GM23248 (cell line): ENCODE data around the gene SYP. TPM values are rescaled to one million over a fixed set of nuclear protein-coding genes. Genes with fewer than 3 reads are reported as not detected.

Experiments used
- DNase-seq: peaks from one replicate; pipeline ENCODE4 v3.0.0-alpha.2; 2015
- H2AFZ ChIP-seq: fragments of 200-600 bp; sonication (generic); 2 replicates; pipeline ENCODE4 v1.6.1; 2016; ENCODE audit warnings: antibody characterized with exemption
- H3F3A ChIP-seq: fragments of 200-600 bp; sonication (generic); 2 replicates; pipeline ENCODE4 v1.6.1; 2016; ENCODE audit warnings: mild to moderate bottlenecking, antibody characterized with exemption, mixed run types; ENCODE audit not compliant: insufficient read depth
- H3K27ac ChIP-seq: fragments of 200-600 bp; sonication (generic); 2 replicates; pipeline ENCODE4 v1.5.1; 2016; ENCODE audit warnings: mild to moderate bottlenecking
- H3K27me3 ChIP-seq: fragments of 200-600 bp; sonication (generic); replicated peaks from 2 replicates; pipeline ENCODE4 v1.6.1; 2016; ENCODE audit warnings: mild to moderate bottlenecking; ENCODE audit not compliant: insufficient read depth
- H3K36me3 ChIP-seq: fragments of 200-600 bp; sonication (generic); 2 replicates; pipeline ENCODE4 v1.6.1; 2016; ENCODE audit warnings: low read depth, mild to moderate bottlenecking
- H3K4me1 ChIP-seq: fragments of 200-600 bp; sonication (generic); 2 replicates; pipeline ENCODE4 v1.6.1; 2016; ENCODE audit warnings: mild to moderate bottlenecking; ENCODE audit not compliant: insufficient read depth
- H3K4me2 ChIP-seq: fragments of 200-600 bp; sonication (generic); one replicate; pipeline ENCODE4 v1.6.1; 2016; ENCODE audit warnings: mild to moderate bottlenecking; ENCODE audit not compliant: unreplicated experiment
- H3K4me3 ChIP-seq: fragments of 200-600 bp; sonication (generic); 2 replicates; pipeline ENCODE4 v1.5.1; 2016; ENCODE audit warnings: mild to moderate bottlenecking
- H3K79me2 ChIP-seq: fragments of 200-600 bp; sonication (generic); 2 replicates; pipeline ENCODE4 v1.6.1; 2016; ENCODE audit warnings: mild to moderate bottlenecking; ENCODE audit not compliant: insufficient read depth
- H3K9ac ChIP-seq: fragments of 200-600 bp; sonication (generic); 2 replicates; pipeline ENCODE4 v1.6.1; 2016; ENCODE audit warnings: mild to moderate bottlenecking
- H3K9me2 ChIP-seq: fragments of 200-600 bp; sonication (generic); 2 replicates; pipeline ENCODE4 v1.6.1; 2016; ENCODE audit warnings: mixed run types, mild to moderate bottlenecking, moderate library complexity; ENCODE audit not compliant: insufficient read depth
- H3K9me3 ChIP-seq: fragments of 200-600 bp; sonication (generic); one replicate; pipeline ENCODE4 v1.6.1; 2017; ENCODE audit warnings: low read depth
- H4K20me1 ChIP-seq: fragments of 200-600 bp; sonication (generic); 2 replicates; pipeline ENCODE4 v1.6.0; 2016; ENCODE audit not compliant: insufficient read depth
- EZH2 ChIP-seq: fragments of 200-600 bp; sonication (generic); IDR thresholded peaks from 2 replicates; pipeline ENCODE4 v1.6.1; 2018; ENCODE audit warnings: antibody characterized with exemption, mild to moderate bottlenecking; ENCODE audit not compliant: insufficient read depth, poor library complexity, severe bottlenecking
- EZH2phosphoT487 ChIP-seq: fragments of 200-600 bp; sonication (generic); IDR thresholded peaks from 2 replicates; pipeline ENCODE4 v1.6.1; 2018; ENCODE audit warnings: antibody characterized with exemption, moderate library complexity, mild to moderate bottlenecking, low read depth; ENCODE audit not compliant: insufficient read depth
- WGBS, 2 experiments: methylation state at CpG; one replicate each; pipeline ENCODE4 v1.1.6; 2015 to 2017; ENCODE audit warnings: low lambda C conversion rate in 2 of 2, low coverage in 1 of 2; ENCODE audit errors: missing lambda C conversion rate in 2 of 2; 5-methylcytosine and 5-hydroxymethylcytosine counted together
- in situ Hi-C: fragments of 300-500 bp; cut with MboI; formaldehyde crosslinking; loops from 2 replicates; pipeline ENCODE4 v1.15.0; 2020
- polyA plus RNA-seq: library from polyadenylated mRNA; unstranded; fragments of >200 nt; fragmentation: Nextera tagmentation; extraction: Ambion mirVana; gene quantifications from 2 replicates; pipeline ENCODE4 v1.2.1, GENCODE V29; 2016
- total RNA-seq: library from RNA; depleted of rRNA; stranded (reverse); fragments of >200 nt; shearing (Covaris generic); gene quantifications from 2 replicates; pipeline ENCODE4 v1.2.3, GENCODE V29; 2014

Gene SYP
- total and polyA plus RNA-seq, 2 experiments from 2014 or later, result 0.23 to 0.54 TPM

DNA sequence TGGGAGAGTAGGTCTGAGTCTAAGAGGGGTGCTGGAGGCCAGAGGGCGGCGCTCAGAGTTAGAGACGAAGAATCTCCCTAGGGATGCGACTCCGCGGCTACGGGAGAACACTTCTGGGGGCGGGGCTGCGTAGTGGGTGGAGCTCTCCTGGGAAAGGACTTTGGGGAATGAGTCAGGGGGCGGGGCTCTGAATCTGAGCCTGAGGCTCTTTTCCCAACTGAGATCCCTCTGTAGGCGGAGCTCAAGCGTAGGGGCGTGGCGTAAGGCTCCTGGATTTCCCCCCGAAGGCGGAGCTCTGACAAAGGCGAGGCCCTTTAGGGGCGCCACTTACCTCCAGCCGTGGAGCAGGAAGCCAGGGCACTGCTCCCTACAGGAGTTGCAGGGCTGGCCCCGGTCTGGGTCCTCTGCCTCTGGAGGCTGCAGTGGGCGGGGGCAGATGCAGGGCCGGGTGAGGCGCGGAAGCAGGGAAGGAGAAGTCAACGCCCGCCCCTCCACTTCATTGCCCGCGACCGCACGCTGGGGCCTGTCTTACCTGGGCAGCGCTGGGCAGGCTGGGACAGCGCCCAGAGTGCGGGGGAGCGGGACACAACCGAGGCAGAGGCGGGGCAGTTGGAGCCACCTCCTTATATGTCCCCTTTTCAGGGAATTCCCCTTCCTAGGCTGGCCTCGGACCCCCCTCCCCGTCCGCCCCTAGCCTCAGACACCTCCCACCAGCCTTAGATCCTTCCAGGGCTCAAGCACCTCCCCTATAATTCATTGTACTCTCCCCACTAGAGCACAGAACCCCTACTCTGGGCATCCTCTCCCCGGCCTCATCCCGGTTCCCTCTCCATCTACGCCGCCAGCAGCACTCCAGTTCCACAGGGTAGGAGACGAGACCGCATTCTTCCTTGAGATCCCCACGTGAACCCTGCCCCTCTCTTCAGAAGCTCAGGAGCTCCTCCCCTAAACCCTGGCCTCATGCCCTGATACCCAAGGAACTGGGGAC is 15.4 kb downstream of the SYP start:
- H2AFZ ChIP-seq, result peak overlapping the region; percentile 45; the same call in 1 of the 2 replicates
- no peaks in the 10 kb centered on the region for H3K9me3 ChIP-seq
- no peaks in the 10 kb centered on the region for H3K27me3 ChIP-seq
- no peaks in the 10 kb centered on the region for H4K20me1 ChIP-seq
- H3K9ac ChIP-seq, result peak overlapping the region; percentile 81
- H3K4me1 ChIP-seq, result no peaks in the 10 kb centered on the region
- WGBS, 2 experiments, result 1 to 5% methylated on average over 17 to 20 of the region's 46 CpGs
- in situ Hi-C loops, result no loop called here
- no peak for TF ChIP-seq EZH2
- TF ChIP-seq EZH2phosphoT487, result no peak
- peak overlapping the region; percentile 80 for H3K4me3 ChIP-seq
- H3K27ac ChIP-seq, result no peak overlapping the region
- DNase-seq, result peak; percentile 92
- no peaks in the 10 kb centered on the region for H3K9me2 ChIP-seq
- peak overlapping the region; percentile 68 for H3K4me2 ChIP-seq
- no peaks in the 10 kb centered on the region; the same call in 1 of the 2 replicates for H3K36me3 ChIP-seq
- H3K79me2 ChIP-seq, result peaks cover 11% of the 10 kb centered on the region; the same call in 1 of the 2 replicates
- no peaks in the 10 kb centered on the region for H3F3A ChIP-seq

DNA sequence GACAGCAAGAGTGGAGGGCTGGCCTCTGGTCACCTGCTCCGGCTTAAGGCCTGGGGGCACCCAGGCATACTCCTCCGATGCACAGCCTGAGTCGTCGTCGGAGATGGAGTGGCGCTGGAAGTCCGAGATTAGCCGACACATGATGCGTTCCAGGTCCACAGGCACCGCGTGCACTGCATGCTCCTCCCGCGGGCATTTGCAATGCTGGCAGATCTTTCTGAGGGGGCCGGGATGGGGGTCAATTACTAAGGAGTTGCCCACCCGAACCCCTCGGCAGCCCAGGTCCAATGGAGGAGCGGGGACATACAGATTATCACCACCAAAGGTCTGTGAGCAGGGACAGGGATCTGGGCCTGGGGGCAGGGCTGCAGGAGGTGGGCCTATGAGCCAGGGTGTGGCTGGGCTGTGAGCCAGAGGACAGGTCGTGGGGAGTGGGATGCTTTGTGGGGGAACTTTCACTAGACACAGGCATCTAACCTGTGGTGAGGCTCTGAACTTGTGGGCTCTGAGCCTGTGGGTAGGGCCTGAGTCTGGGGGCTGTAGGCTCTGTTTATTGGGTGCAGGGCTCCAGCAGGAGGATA is 16.2 kb downstream of the SYP start:
- H3K4me3 ChIP-seq, result peak overlapping the region; percentile 80
- no peaks in the 10 kb centered on the region for H3K9me2 ChIP-seq
- no peaks in the 10 kb centered on the region for H4K20me1 ChIP-seq
- no peak for DNase-seq
- no peaks in the 10 kb centered on the region; the same call in 1 of the 2 replicates for H3K36me3 ChIP-seq
- no peaks in the 10 kb centered on the region for H3K27me3 ChIP-seq
- no peak overlapping the region for H3K9ac ChIP-seq
- 71 to 77% methylated on average over 14 to 16 of the region's 18 CpGs for WGBS, 2 experiments
- H3K9me3 ChIP-seq, result no peaks in the 10 kb centered on the region
- TF ChIP-seq EZH2phosphoT487, result no peak
- TF ChIP-seq EZH2, result no peak
- peaks cover 11% of the 10 kb centered on the region; the same call in 1 of the 2 replicates for H3K79me2 ChIP-seq
- H3F3A ChIP-seq, result no peaks in the 10 kb centered on the region
- H3K4me1 ChIP-seq, result no peaks in the 10 kb centered on the region
- peak overlapping the region; percentile 61 for H3K4me2 ChIP-seq
- in situ Hi-C loops, result no loop called here
- no peak overlapping the region for H3K27ac ChIP-seq
- H2AFZ ChIP-seq, result no peak overlapping the region

DNA sequence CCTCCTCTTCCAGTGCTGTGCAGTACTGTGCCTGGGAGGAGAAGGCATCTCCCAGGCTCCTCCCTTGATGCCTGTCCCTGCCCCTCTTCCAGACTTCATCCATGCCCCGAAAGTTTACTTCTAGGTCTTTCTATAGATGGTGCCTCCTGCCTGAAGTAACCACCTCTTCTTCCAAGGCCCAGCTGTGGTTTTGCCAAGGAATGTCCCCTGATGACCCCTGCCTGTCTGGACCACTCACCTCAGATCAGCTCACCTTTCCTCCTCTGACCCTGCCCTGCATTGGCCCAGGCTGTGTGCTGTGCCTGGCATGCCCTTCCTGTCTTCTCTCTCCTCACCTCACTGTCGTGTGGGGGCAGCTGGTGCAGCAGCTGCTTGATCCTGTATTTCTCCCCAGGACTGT is 20.6 kb downstream of the SYP start:
- no peaks in the 10 kb centered on the region; the same call in 1 of the 2 replicates for H3K36me3 ChIP-seq
- no peak overlapping the region for H3K27ac ChIP-seq
- no peaks in the 10 kb centered on the region for H3K9me2 ChIP-seq
- 29 to 71% methylated on average over 1 to 2 of the region's 2 CpGs for WGBS, 2 experiments
- no peaks in the 10 kb centered on the region for H3K9me3 ChIP-seq
- in situ Hi-C loops, result no loop called here
- H3F3A ChIP-seq, result no peaks in the 10 kb centered on the region
- peaks cover 6% of the 10 kb centered on the region; the same call in 1 of the 2 replicates for H3K79me2 ChIP-seq
- TF ChIP-seq EZH2 (no peak), EZH2phosphoT487 (no peak)
- H2AFZ ChIP-seq, result no peak overlapping the region
- no peaks in the 10 kb centered on the region for H4K20me1 ChIP-seq
- DNase-seq, result no peak
- no peaks in the 10 kb centered on the region for H3K27me3 ChIP-seq
- no peaks in the 10 kb centered on the region for H3K4me1 ChIP-seq
- H3K9ac ChIP-seq, result no peak overlapping the region
- no peak overlapping the region for H3K4me3 ChIP-seq
- no peak overlapping the region for H3K4me2 ChIP-seq

DNA sequence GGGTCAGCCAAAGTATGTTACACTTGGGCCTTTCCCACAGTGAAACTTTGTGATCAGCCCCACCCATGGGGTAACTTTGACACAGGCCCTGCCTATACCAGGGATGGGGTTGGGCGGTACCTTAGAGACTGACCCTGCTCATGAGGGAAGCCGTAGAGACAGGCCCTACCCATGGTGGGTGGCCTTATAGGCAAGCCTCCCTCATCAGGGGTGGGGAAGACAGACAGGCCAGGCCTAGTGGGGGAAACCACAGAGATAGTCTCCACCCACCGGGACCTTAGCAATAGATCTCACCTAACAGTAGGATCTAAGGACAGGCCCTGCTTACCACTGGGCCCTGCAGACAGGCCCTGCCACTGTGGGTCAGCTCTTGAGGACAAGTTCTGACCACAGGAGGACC is 21.5 kb downstream of the SYP start:
- H3K9ac ChIP-seq, result no peak overlapping the region
- no peaks in the 10 kb centered on the region for H4K20me1 ChIP-seq
- no peak overlapping the region for H3K4me3 ChIP-seq
- no peaks in the 10 kb centered on the region for H3F3A ChIP-seq
- H3K9me2 ChIP-seq, result no peaks in the 10 kb centered on the region
- H3K4me2 ChIP-seq, result no peak overlapping the region
- no peaks in the 10 kb centered on the region for H3K27me3 ChIP-seq
- no peak overlapping the region for H2AFZ ChIP-seq
- in situ Hi-C loops, result no loop called here
- no peaks in the 10 kb centered on the region; the same call in 1 of the 2 replicates for H3K4me1 ChIP-seq
- H3K79me2 ChIP-seq, result peaks cover 6% of the 10 kb centered on the region
- no peaks in the 10 kb centered on the region for H3K9me3 ChIP-seq
- TF ChIP-seq EZH2, result no peak
- TF ChIP-seq EZH2phosphoT487, result no peak
- 97 to 100% methylated on average over 2 to 3 of the region's 3 CpGs for WGBS, 2 experiments
- H3K27ac ChIP-seq, result no peak overlapping the region
- no peak for DNase-seq
- H3K36me3 ChIP-seq, result no peaks in the 10 kb centered on the region; the same call in 1 of the 2 replicates
